ES-I3 (cell line): ENCODE results near the gene CTIF.

Source experiments
- H3K36me3 ChIP-seq: 2 replicates; pipeline ENCODE4 v1.6.1; 2013; ENCODE audit warnings: mild to moderate bottlenecking, low read length, control low read depth, moderate library complexity; ENCODE audit not compliant: insufficient read depth
- H3K4me1 ChIP-seq: 2 replicates; pipeline ENCODE4 v1.6.1; 2013; ENCODE audit warnings: mild to moderate bottlenecking, control low read depth, low read length; ENCODE audit not compliant: insufficient read depth
- H3K9ac ChIP-seq: 2 replicates; pipeline ENCODE4 v1.6.1; 2013; ENCODE audit warnings: low read depth, mild to moderate bottlenecking, low read length, moderate library complexity
- H3K9me3 ChIP-seq: 2 replicates; pipeline ENCODE4 v1.6.1; 2013; ENCODE audit warnings: mild to moderate bottlenecking, low read length, moderate library complexity; ENCODE audit not compliant: control insufficient read depth, insufficient read depth

CTIF gene

DNA sequence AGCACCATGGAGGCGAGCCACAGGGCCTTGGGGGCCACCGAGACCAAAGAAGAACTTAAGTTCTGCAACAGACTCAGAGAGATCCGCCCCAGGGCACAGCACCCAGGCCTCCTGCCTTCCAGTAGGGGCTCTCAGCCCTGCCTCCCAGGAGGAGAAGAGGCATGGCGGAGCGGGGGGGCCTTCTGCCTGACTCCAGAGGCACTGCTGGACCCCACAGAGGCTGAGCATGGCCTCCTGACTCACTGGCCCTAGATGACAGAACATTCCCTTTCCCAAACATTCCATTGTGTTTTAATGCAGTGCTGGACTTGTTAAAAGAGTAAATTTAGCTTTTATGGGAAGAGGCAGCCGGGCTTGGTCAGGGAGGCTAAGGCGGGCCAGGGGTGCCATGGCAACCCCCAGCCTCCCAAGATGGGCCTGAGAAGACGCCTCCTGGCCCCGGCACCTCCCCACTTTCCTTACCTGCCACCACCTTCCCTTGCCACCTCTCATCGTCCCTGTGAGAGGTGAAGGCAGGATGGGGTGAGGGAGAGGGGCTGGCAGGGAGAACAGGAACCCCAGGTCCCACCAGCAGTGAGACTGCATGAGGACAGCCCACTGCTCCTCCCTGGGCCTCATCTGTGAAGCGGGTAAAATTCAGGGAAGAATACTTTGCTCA lies 346.6 kb downstream of the CTIF start:
- Histone ChIP-seq H3K4me1 (peaks cover 10% of the 10 kb centered on the region; the same call in 1 of the 2 replicates), H3K9me3 (no peaks in the 10 kb centered on the region), H3K36me3 (no peaks in the 10 kb centered on the region), H3K9ac (no peak overlapping the region)

DNA sequence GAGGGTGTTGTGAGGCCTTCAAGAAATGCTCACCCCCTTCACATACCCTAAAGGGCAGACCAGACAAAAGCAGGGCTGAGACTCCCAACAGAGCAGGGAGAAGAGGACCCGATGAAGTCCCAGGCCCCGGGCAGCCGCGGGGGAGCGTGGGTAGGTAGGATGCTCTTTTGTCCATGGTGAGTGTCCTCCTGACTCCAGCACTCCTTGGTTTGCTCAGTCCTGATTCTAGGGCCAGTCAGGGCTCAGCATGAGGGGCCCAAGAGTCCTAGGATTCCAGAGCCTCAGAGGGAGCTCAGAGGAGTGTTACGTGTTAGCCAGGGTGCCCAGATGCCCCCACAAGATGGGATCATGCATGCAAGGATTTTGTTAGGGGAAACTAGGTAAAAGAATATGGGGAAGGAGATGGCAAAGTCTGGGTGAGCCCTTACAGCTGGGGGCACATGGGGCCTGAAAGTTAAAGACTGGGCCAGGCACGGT lies 347.1 kb downstream of the CTIF start:
- peaks cover 10% of the 10 kb centered on the region; the same call in 1 of the 2 replicates for H3K4me1 ChIP-seq
- no peaks in the 10 kb centered on the region for H3K9me3 ChIP-seq
- H3K9ac ChIP-seq = no peak overlapping the region
- no peaks in the 10 kb centered on the region for H3K36me3 ChIP-seq

GRCh38 chr18:48886520-48887293 lies 347.9 kb downstream of the CTIF start:
- no peaks in the 10 kb centered on the region for H3K9me3 ChIP-seq
- no peaks in the 10 kb centered on the region for H3K36me3 ChIP-seq
- peaks cover 10% of the 10 kb centered on the region; the same call in 1 of the 2 replicates for H3K4me1 ChIP-seq
- H3K9ac ChIP-seq = no peak overlapping the region

GRCh38 chr18:48887294-48887904 lies 348.6 kb downstream of the CTIF start:
- peaks cover 10% of the 10 kb centered on the region; the same call in 1 of the 2 replicates for H3K4me1 ChIP-seq
- H3K9me3 ChIP-seq = no peaks in the 10 kb centered on the region
- H3K9ac ChIP-seq = no peak overlapping the region
- H3K36me3 ChIP-seq = no peaks in the 10 kb centered on the region

DNA sequence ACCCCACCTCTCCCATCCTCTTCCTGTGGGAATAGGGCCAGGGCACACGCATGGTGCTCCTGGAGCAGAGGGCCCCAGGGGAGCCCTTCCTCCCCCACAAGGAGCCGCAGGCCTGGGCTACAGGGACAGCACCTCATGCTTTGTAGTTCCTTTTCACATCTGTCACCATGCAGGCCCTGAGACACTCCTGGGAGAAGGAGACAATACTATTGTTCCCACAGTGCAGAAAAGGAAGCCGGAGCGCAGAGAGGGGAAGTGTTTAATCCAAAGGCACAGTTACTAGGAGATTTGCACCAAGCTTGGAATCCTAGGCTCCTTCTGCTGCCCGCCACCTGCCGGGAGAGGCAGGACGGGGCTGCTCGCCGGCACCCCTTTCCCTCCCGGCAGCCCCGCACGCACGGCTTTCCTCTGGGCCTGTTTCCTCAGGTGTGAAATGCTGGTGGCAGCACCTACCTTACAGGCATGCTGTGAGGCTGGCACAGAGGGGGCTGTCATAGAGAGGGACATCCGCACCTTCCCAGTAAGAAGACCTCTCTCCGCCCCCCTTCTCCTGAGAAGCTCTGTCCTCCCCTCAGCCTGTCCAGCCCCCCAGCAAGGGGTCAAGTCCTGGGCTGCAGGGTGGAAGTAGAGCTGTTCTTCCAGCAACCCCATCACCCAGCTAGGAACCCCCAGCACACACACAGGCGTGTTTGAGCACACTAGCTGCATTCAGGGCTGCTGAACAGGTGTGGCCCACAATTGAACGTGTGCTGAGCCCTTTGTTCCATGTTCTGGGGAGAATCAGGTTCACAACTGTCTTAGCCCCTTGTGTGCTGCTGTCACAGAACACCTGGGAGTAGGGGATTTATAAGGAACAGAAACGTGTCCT lies 349.3 kb downstream of the CTIF start:
- Histone ChIP-seq H3K9me3 (no peaks in the 10 kb centered on the region), H3K4me1 (peaks cover 10% of the 10 kb centered on the region; the same call in 1 of the 2 replicates), H3K36me3 (no peaks in the 10 kb centered on the region), H3K9ac (no peak overlapping the region)

DNA sequence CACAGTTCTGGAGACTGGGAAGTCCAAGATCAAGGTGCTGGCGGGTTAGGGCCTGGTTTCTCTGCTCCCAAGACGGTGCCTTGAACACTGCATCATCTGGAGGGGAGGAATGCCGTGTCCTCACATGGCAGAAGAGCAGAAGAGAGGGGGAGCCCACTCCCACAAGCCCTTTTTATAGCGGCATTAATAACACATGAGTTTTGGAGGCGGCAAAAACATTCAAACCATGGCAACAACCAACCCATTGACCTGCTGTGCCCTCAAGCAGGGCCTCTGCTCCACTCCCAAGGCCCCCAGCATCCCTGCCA lies 349.9 kb downstream of the CTIF start:
- Histone ChIP-seq H3K9ac (no peak overlapping the region), H3K4me1 (peaks cover 10% of the 10 kb centered on the region; the same call in 1 of the 2 replicates), H3K36me3 (no peaks in the 10 kb centered on the region), H3K9me3 (no peaks in the 10 kb centered on the region)

GRCh38 chr18:48889115-48889941 lies 350.5 kb downstream of the CTIF start:
- Histone ChIP-seq H3K4me1 (peaks cover 10% of the 10 kb centered on the region; the same call in 1 of the 2 replicates), H3K36me3 (no peaks in the 10 kb centered on the region), H3K9me3 (no peaks in the 10 kb centered on the region), H3K9ac (no peak overlapping the region)

GRCh38 chr18:48889981-48890762 lies 351.3 kb downstream of the CTIF start:
- H3K36me3 ChIP-seq = no peaks in the 10 kb centered on the region
- H3K4me1 ChIP-seq = peaks cover 10% of the 10 kb centered on the region; the same call in 1 of the 2 replicates
- H3K9me3 ChIP-seq = no peaks in the 10 kb centered on the region
- no peak overlapping the region for H3K9ac ChIP-seq

GRCh38 chr18:48891721-48892120 lies 352.9 kb downstream of the CTIF start:
- H3K36me3 ChIP-seq = no peaks in the 10 kb centered on the region
- H3K9me3 ChIP-seq = no peaks in the 10 kb centered on the region
- H3K4me1 ChIP-seq = peaks cover 10% of the 10 kb centered on the region; the same call in 1 of the 2 replicates
- H3K9ac ChIP-seq = no peak overlapping the region

DNA sequence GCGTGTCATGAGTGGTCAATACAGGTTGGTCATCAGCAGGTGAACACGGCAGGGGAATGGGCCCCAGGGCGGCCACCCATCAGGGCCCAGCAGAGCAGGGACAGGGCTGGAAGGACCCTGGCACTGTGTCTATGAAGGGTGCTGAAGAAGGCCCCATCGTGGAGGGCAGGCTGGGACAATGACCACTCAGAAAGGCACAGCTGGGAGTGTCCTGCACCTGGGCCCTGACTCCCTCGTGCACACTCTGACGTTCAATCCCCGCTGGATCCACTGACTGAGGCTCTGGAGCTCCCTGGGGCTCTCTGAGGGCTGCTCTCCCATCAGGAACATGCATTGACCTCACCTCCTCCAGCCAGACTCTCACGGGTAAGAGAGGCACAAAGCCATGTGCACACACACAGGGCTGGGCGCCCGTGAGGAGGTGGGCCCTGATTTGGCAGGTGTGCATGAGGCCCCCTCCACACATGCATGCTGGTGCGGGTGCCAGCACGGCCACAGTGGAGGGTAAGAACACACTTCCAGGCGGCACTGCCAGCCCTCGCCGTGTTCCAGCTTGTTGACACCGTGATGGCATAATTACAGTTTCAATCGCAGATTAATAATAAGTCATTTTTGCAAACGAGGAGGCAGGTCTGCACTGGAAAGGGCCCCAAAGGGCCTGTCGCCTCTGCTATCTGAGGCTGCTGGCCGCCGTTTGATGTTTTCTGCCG lies 353.5 kb downstream of the CTIF start:
- Histone ChIP-seq H3K4me1 (peaks cover 10% of the 10 kb centered on the region; the same call in 1 of the 2 replicates), H3K36me3 (no peaks in the 10 kb centered on the region), H3K9ac (no peak overlapping the region), H3K9me3 (no peaks in the 10 kb centered on the region)

- peaks cover 10% of the 10 kb centered on the region; the same call in 1 of the 2 replicates for H3K4me1 ChIP-seq
- no peaks in the 10 kb centered on the region for H3K36me3 ChIP-seq
- H3K9ac ChIP-seq = no peak overlapping the region
- no peaks in the 10 kb centered on the region for H3K9me3 ChIP-seq
These were observed 354.3 kb downstream of the CTIF start for GRCh38 chr18:48893061-48893607.
